Liver (tissue), 9 donors: ENCODE data around the gene LHPP. TPM values are rescaled to one million over a fixed set of nuclear protein-coding genes. Genes with fewer than 3 reads are reported as not detected.

Source experiments
- DNase-seq: peaks from one replicate; pipeline ENCODE4 v3.0.0-alpha.2; 2017; ENCODE audit warnings: low spot score
- H3K27ac ChIP-seq, 2 donors: one replicate each; pipeline ENCODE4 v1.7.0; 2013; ENCODE audit warnings: inconsistent platforms in 2 of 2, low read length in 2 of 2, control low read depth in 1 of 2, low read depth in 1 of 2, mild to moderate bottlenecking in 1 of 2
- H3K27me3 ChIP-seq, 4 donors: one replicate each; pipeline versions ENCODE4 v1.6.1 to v1.7.0; 2013; ENCODE audit warnings: low read length in 3 of 4, inconsistent platforms in 1 of 4, mild to moderate bottlenecking in 1 of 4, moderate library complexity in 1 of 4; ENCODE audit not compliant: control insufficient read depth in 4 of 4, insufficient read depth in 4 of 4
- H3K36me3 ChIP-seq, 4 donors: one replicate each; pipeline versions ENCODE4 v1.6.1 to v1.7.0; 2013; ENCODE audit warnings: low read length in 3 of 4, mild to moderate bottlenecking in 3 of 4, low read depth in 1 of 4, moderate library complexity in 1 of 4; ENCODE audit not compliant: control insufficient read depth in 4 of 4, insufficient read depth in 3 of 4
- H3K4me1 ChIP-seq, 4 donors: one replicate each; pipeline versions ENCODE4 v1.6.1 to v1.7.0; 2013; ENCODE audit warnings: low read length in 3 of 4, mild to moderate bottlenecking in 3 of 4, moderate library complexity in 1 of 4; ENCODE audit not compliant: control insufficient read depth in 4 of 4, insufficient read depth in 4 of 4
- H3K4me3 ChIP-seq, 3 donors: one replicate each; pipeline versions ENCODE4 v1.6.1 to v1.7.0; 2013; ENCODE audit warnings: low read length in 3 of 3, control low read depth in 1 of 3, low read depth in 1 of 3, mild to moderate bottlenecking in 1 of 3
- H3K9ac ChIP-seq, 2 donors: one replicate each; pipeline ENCODE4 v1.7.0; 2013; ENCODE audit warnings: low read length in 2 of 2, mild to moderate bottlenecking in 2 of 2, moderate library complexity in 2 of 2, control low read depth in 1 of 2, low read depth in 1 of 2
- H3K9me3 ChIP-seq, 4 donors: one replicate each; pipeline versions ENCODE4 v1.6.1 to v1.7.0; 2013; ENCODE audit warnings: low read length in 3 of 4; ENCODE audit not compliant: control insufficient read depth in 4 of 4
- EGR1 ChIP-seq, 2 donors: IDR thresholded peaks; 2 replicates each; pipeline ENCODE4 v1.6.1; 2016 to 2018; ENCODE audit warnings: antibody characterized with exemption in 2 of 2, low read depth in 2 of 2
- FOXA1 ChIP-seq: IDR thresholded peaks from 2 replicates; pipeline ENCODE4 v1.6.1; 2016; ENCODE audit warnings: antibody characterized with exemption
- FOXA2 ChIP-seq: IDR thresholded peaks from 2 replicates; pipeline ENCODE4 v1.6.1; 2016; ENCODE audit warnings: antibody characterized with exemption
- HNF4A ChIP-seq, 2 donors: conservative IDR thresholded peaks; 2 replicates each; pipeline ENCODE4 v1.6.1; 2016; ENCODE audit warnings: antibody characterized with exemption in 2 of 2, mild to moderate bottlenecking in 2 of 2
- HNF4G ChIP-seq: IDR thresholded peaks from 2 replicates; pipeline ENCODE4 v1.6.1; 2016; ENCODE audit warnings: antibody characterized with exemption
- JUND ChIP-seq, 2 donors: IDR thresholded peaks; 2 replicates each; pipeline ENCODE4 v1.6.1; 2016; ENCODE audit warnings: antibody characterized with exemption in 2 of 2
- NR2F2 ChIP-seq: IDR thresholded peaks from 2 replicates; pipeline ENCODE4 v1.6.1; 2016; ENCODE audit warnings: antibody characterized with exemption
- RAD21 ChIP-seq, 2 donors: IDR thresholded peaks; 2 replicates each; pipeline ENCODE4 v1.6.1; 2016; ENCODE audit warnings: antibody characterized with exemption in 2 of 2, mild to moderate bottlenecking in 2 of 2
- RXRA ChIP-seq, 2 donors: IDR thresholded peaks; 2 replicates each; pipeline ENCODE4 v1.6.1; 2017 to 2018; ENCODE audit warnings: antibody characterized with exemption in 2 of 2, mild to moderate bottlenecking in 1 of 2
- SP1 ChIP-seq: IDR thresholded peaks from 2 replicates; pipeline ENCODE4 v1.6.1; 2018; ENCODE audit warnings: antibody characterized with exemption, mild to moderate bottlenecking
- TAF1 ChIP-seq: conservative IDR thresholded peaks from 2 replicates; pipeline ENCODE4 v1.6.1; 2016; ENCODE audit warnings: antibody characterized with exemption, mild to moderate bottlenecking
- YY1 ChIP-seq: IDR thresholded peaks from 2 replicates; pipeline ENCODE4 v1.6.1; 2016; ENCODE audit warnings: antibody characterized with exemption, mild to moderate bottlenecking
- WGBS: extraction: QIAGEN DNeasy Blood & Tissue Kit; methylation state at CpG from one replicate; pipeline ENCODE4 v1.1.7; 2013; 5-methylcytosine and 5-hydroxymethylcytosine counted together
- polyA plus RNA-seq, 2 donors: library from polyadenylated mRNA; stranded (reverse) in 1 of 2; unstranded in 1 of 2; fragments of 200-250 nt in 1 of 2; fragments of >200 nt in 1 of 2; fragmentation: Nextera tagmentation in 1 of 2; extraction: Ambion mirVana in 1 of 2; gene quantifications; one replicate each; pipeline versions ENCODE4 v1.2.1 to v1.2.3, GENCODE V29; 2013 to 2015
- total RNA-seq, 2 donors: library from RNA; depleted of rRNA; stranded (reverse); fragments of >200 nt; gene quantifications; one replicate each; pipeline ENCODE4 v1.2.3, GENCODE V29; 2014
- TF ChIP-seq, protein P1 (sequence below): IDR thresholded peaks from 2 replicates; pipeline ENCODE4 v1.6.1; 2016; ENCODE audit warnings: antibody characterized with exemption
- TF ChIP-seq, protein P2 (sequence below): IDR thresholded peaks from 2 replicates; pipeline ENCODE4 v1.6.1; 2016; ENCODE audit warnings: antibody characterized with exemption
- TF ChIP-seq, protein P3 (sequence below): fragments of 150-350 bp; IDR thresholded peaks from 2 replicates; pipeline ENCODE4 v1.5.1; 2017; ENCODE audit warnings: improper control_type of control experiment, low read depth, low read length; ENCODE audit not compliant: missing input control
- TF ChIP-seq, protein P4 (sequence below): IDR thresholded peaks from 2 replicates; pipeline ENCODE4 v1.6.1; 2016; ENCODE audit warnings: antibody characterized with exemption
- TF ChIP-seq, protein P5 (sequence below): IDR thresholded peaks from 2 replicates; pipeline ENCODE4 v1.6.1; 2016; ENCODE audit warnings: antibody characterized with exemption, mild to moderate bottlenecking
- donor health status: healthy.
- donor health status: healthy.
- donor health status: healthy.
- donor health status: healthy.
- donor health status: healthy.

The LHPP gene
- total and polyA plus RNA-seq, 4 donors, result 15.9 to 39.9 (median 26.2) TPM

DNA sequence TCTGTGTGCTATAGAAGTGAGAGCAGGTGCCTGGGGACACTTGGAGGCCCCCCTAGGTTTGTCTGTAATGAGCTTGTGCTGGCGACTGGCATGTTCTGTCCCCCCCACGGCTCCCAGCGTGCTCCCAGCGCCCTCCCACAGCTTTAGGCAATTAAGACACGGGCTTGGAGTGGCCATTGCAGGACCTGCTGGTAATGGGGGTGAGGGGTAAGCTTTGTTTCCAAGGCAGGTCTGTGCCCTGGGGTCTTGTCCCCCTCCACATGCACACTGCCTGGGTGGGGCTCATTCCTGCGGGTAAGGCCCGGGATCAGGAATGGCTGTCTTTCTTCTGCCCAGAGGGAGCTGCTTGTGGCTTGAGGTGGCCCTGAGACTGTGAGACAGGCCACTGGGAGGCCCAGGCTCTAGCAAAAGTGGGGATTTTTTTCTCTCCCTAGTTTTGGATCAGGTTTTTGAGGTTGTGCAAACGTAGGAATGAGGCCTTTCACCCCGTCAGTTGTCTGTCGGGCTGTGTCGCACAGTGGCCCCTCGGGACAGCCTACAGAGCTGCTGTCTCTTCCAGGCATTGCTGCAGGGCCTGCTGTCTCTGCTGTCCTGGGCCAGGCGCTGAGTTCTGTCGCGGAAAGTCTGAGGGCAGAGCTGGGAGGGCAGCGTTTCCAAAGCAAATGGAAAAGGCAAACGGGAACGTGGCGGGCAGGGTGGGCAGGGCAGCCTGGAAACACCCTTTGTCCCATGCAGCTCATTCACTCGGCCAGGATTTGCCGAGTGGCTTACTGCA lies 107.4 kb downstream of the LHPP start:
- Histone ChIP-seq H3K9me3 (no peaks in the 10 kb centered on the region), H3K27me3 (no peaks in the 10 kb centered on the region), H3K27ac (no peak overlapping the region), H3K4me1 (no peaks in the 10 kb centered on the region), H3K9ac (no peak overlapping the region), H3K36me3 (no peaks in the 10 kb centered on the region), H3K4me3 (no peak overlapping the region)
- DNase-seq, result no peak
- WGBS, result 91% methylated on average over 21 of the region's 21 CpGs
- TF ChIP-seq, protein P1, sequence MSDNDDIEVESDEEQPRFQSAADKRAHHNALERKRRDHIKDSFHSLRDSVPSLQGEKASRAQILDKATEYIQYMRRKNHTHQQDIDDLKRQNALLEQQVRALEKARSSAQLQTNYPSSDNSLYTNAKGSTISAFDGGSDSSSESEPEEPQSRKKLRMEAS, result no peak
- TF ChIP-seq YY1 (no peak), SP1 (no peak), FOXA2 (no peak), HNF4G (no peak), RAD21 (IDR thresholded peaks at IDR 0.05) (no peak), NR2F2 (no peak), HNF4A (conservative IDR thresholded peaks at IDR 0.05) (no peak), EGR1 (IDR thresholded peaks at IDR 0.05; ENCODE audit: low read depth in 2 of 2) (no peak), TAF1 (no peak), FOXA1 (no peak), JUND (IDR thresholded peaks at IDR 0.05) (no peak), RXRA (IDR thresholded peaks at IDR 0.05) (no peak)
- TF ChIP-seq, protein P2, sequence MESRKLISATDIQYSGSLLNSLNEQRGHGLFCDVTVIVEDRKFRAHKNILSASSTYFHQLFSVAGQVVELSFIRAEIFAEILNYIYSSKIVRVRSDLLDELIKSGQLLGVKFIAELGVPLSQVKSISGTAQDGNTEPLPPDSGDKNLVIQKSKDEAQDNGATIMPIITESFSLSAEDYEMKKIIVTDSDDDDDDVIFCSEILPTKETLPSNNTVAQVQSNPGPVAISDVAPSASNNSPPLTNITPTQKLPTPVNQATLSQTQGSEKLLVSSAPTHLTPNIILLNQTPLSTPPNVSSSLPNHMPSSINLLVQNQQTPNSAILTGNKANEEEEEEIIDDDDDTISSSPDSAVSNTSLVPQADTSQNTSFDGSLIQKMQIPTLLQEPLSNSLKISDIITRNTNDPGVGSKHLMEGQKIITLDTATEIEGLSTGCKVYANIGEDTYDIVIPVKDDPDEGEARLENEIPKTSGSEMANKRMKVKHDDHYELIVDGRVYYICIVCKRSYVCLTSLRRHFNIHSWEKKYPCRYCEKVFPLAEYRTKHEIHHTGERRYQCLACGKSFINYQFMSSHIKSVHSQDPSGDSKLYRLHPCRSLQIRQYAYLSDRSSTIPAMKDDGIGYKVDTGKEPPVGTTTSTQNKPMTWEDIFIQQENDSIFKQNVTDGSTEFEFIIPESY, result no peak
- TF ChIP-seq, protein P3, sequence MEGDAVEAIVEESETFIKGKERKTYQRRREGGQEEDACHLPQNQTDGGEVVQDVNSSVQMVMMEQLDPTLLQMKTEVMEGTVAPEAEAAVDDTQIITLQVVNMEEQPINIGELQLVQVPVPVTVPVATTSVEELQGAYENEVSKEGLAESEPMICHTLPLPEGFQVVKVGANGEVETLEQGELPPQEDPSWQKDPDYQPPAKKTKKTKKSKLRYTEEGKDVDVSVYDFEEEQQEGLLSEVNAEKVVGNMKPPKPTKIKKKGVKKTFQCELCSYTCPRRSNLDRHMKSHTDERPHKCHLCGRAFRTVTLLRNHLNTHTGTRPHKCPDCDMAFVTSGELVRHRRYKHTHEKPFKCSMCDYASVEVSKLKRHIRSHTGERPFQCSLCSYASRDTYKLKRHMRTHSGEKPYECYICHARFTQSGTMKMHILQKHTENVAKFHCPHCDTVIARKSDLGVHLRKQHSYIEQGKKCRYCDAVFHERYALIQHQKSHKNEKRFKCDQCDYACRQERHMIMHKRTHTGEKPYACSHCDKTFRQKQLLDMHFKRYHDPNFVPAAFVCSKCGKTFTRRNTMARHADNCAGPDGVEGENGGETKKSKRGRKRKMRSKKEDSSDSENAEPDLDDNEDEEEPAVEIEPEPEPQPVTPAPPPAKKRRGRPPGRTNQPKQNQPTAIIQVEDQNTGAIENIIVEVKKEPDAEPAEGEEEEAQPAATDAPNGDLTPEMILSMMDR, result no peak
- TF ChIP-seq, protein P4, sequence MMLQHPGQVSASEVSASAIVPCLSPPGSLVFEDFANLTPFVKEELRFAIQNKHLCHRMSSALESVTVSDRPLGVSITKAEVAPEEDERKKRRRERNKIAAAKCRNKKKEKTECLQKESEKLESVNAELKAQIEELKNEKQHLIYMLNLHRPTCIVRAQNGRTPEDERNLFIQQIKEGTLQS, result no peak

DNA sequence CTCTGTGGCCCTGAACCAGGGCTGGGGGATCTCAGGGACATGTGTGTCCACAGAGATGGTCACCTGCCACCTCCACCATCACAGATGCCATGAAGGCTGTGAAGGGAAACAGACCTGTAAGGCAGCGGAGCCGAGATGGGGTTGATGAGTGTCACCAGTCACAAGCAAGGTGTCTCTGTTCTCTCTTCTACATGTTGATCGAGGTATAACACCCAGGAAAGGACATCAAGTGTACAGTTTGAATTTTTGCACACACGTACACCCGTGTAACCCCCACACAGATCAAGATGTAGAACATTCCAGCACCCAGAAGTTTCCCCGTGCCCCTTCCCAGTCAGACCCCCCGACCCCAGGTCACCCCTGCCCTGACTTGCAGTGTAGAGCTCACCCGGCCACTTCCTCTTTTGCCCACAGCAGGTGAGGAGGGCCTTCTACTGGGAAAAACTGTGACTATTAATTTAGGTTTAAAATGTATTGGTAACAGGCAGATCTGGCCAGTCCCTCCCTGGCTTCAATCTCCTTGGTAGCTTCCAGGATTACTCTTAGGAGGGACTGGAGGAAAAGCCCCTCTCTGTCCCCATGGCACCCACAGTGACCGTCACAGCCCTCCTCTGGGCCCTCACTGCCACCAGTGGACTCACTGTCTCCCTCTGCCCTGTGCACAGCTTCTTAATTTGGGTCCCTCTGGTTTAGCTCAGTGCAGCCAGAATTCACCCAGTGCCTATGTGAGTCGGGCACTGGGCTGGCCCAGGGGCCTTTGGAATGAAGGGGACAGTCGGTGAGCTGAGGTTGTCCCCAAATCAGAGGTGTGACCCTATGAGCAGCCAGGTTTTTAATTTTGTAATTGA lies 108.2 kb downstream of the LHPP start:
- H3K27me3 ChIP-seq, result no peaks in the 10 kb centered on the region
- no peak overlapping the region for H3K27ac ChIP-seq
- DNase-seq, result no peak
- no peak overlapping the region for H3K9ac ChIP-seq
- 80% methylated on average over 11 of the region's 11 CpGs for WGBS
- TF ChIP-seq YY1 (no peak), TAF1 (no peak), EGR1 (IDR thresholded peaks at IDR 0.05; ENCODE audit: low read depth in 2 of 2) (no peak), NR2F2 (no peak), FOXA1 (no peak), HNF4A (conservative IDR thresholded peaks at IDR 0.05) (no peak), FOXA2 (no peak), SP1 (no peak), JUND (IDR thresholded peaks at IDR 0.05) (no peak)
- TF ChIP-seq, protein P5, sequence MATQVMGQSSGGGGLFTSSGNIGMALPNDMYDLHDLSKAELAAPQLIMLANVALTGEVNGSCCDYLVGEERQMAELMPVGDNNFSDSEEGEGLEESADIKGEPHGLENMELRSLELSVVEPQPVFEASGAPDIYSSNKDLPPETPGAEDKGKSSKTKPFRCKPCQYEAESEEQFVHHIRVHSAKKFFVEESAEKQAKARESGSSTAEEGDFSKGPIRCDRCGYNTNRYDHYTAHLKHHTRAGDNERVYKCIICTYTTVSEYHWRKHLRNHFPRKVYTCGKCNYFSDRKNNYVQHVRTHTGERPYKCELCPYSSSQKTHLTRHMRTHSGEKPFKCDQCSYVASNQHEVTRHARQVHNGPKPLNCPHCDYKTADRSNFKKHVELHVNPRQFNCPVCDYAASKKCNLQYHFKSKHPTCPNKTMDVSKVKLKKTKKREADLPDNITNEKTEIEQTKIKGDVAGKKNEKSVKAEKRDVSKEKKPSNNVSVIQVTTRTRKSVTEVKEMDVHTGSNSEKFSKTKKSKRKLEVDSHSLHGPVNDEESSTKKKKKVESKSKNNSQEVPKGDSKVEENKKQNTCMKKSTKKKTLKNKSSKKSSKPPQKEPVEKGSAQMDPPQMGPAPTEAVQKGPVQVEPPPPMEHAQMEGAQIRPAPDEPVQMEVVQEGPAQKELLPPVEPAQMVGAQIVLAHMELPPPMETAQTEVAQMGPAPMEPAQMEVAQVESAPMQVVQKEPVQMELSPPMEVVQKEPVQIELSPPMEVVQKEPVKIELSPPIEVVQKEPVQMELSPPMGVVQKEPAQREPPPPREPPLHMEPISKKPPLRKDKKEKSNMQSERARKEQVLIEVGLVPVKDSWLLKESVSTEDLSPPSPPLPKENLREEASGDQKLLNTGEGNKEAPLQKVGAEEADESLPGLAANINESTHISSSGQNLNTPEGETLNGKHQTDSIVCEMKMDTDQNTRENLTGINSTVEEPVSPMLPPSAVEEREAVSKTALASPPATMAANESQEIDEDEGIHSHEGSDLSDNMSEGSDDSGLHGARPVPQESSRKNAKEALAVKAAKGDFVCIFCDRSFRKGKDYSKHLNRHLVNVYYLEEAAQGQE, result no peak
- TF ChIP-seq, protein P3, result no peak
- TF ChIP-seq, protein P1, result no peak
- TF ChIP-seq, protein P4, result no peak
- H3K9me3 ChIP-seq, result no peaks in the 10 kb centered on the region
- no peaks in the 10 kb centered on the region for H3K36me3 ChIP-seq
- H3K4me1 ChIP-seq, result no peaks in the 10 kb centered on the region
- H3K4me3 ChIP-seq, result no peak overlapping the region
